ENCODE measurements around the gene FLRT2. TPM values are rescaled to one million over a fixed set of nuclear protein-coding genes. Genes with fewer than 3 reads are reported as not detected.

The FLRT2 gene
- total RNA-seq, 1 experiment from 2014 or later, result 13.2 TPM

GRCh38 chr14:85520581-85520980 lies 9.4 kb upstream of the FLRT2 start:
- POLR2A ChIA-PET, result no interaction called here
- no peaks in the 10 kb centered on the region for H3K9me3 Mint-ChIP-seq
- H3K27ac Mint-ChIP-seq, result no peak overlapping the region
- H3K4me1 Mint-ChIP-seq, result peaks cover 21% of the 10 kb centered on the region
- H3K27me3 Mint-ChIP-seq (ENCODE audit: low read depth), result no peaks in the 10 kb centered on the region
- no peaks in the 10 kb centered on the region for H3K36me3 Mint-ChIP-seq
- ATAC-seq, result no peak
- CTCF ChIA-PET, result no interaction called here
- no peak for DNase-seq (ENCODE audit: low spot score)
- no peak for TF ChIP-seq ESRRA (CRISPR knock-in tag; IDR thresholded peaks at IDR 0.05; ENCODE audit: borderline replicate concordance)
- TF ChIP-seq IRF1 (CRISPR knock-in tag; IDR thresholded peaks at IDR 0.05), result no peak
- TF ChIP-seq USF1 (CRISPR knock-in tag; IDR thresholded peaks at IDR 0.05), result no peak
- TF ChIP-seq E2F4 (CRISPR knock-in tag; IDR thresholded peaks at IDR 0.05; ENCODE audit: borderline replicate concordance, low read depth), result no peak
- H3K4me3 Mint-ChIP-seq, result no peak overlapping the region

GRCh38 chr14:85523624-85524023 lies 6.3 kb upstream of the FLRT2 start:
- no peak overlapping the region for H3K4me3 Mint-ChIP-seq
- TF ChIP-seq ZNF281 (CRISPR knock-in tag; IDR thresholded peaks at IDR 0.05), result no peak
- TF ChIP-seq IRF2 (CRISPR knock-in tag; IDR thresholded peaks at IDR 0.05; ENCODE audit: borderline replicate concordance, low read depth), result no peak
- H3K9me3 Mint-ChIP-seq, result no peaks in the 10 kb centered on the region
- DNase-seq (ENCODE audit: low spot score) (no peak), ATAC-seq (no peak)
- no peaks in the 10 kb centered on the region for H3K36me3 Mint-ChIP-seq
- CTCF ChIA-PET, result no interaction called here
- H3K27me3 Mint-ChIP-seq (ENCODE audit: low read depth), result peaks cover 14% of the 10 kb centered on the region
- POLR2A ChIA-PET, result no interaction called here
- no peak overlapping the region for H3K27ac Mint-ChIP-seq
- H3K4me1 Mint-ChIP-seq, result peaks cover 43% of the 10 kb centered on the region

- H3K36me3 Mint-ChIP-seq, result no peaks in the 10 kb centered on the region
- peaks cover 48% of the 10 kb centered on the region for H3K27me3 Mint-ChIP-seq (ENCODE audit: low read depth)
- H3K4me1 Mint-ChIP-seq, result peaks cover 47% of the 10 kb centered on the region
- no peaks in the 10 kb centered on the region for H3K9me3 Mint-ChIP-seq
- ChIA-PET CTCF (no interaction called here), POLR2A (no interaction called here)
- DNase-seq (ENCODE audit: low spot score), result no peak
- no peak overlapping the region for H3K27ac Mint-ChIP-seq
- no peak for ATAC-seq
- no peak overlapping the region for H3K4me3 Mint-ChIP-seq
- TF ChIP-seq ZNF317 (CRISPR knock-in tag; IDR thresholded peaks at IDR 0.05; ENCODE audit: borderline replicate concordance, low read depth), result no peak
- no peak for TF ChIP-seq AFF4 (CRISPR knock-in tag; IDR thresholded peaks at IDR 0.05; ENCODE audit: borderline replicate concordance)
- no peak for TF ChIP-seq MYBL2 (CRISPR knock-in tag; IDR thresholded peaks at IDR 0.05)
- TF ChIP-seq MAX (CRISPR knock-in tag; IDR thresholded peaks at IDR 0.05), result no peak
- no peak for TF ChIP-seq E2F1 (CRISPR knock-in tag; IDR thresholded peaks at IDR 0.05)
- no peak for TF ChIP-seq ZNF396 (CRISPR knock-in tag; IDR thresholded peaks at IDR 0.05; ENCODE audit: borderline replicate concordance)
- no peak for TF ChIP-seq STAT6 (CRISPR knock-in tag; conservative IDR thresholded peaks at IDR 0.05; ENCODE audit: low read depth)
- no peak for TF ChIP-seq TCF7 (CRISPR knock-in tag; IDR thresholded peaks at IDR 0.05; ENCODE audit: low read depth)
- TF ChIP-seq KAT7 (CRISPR knock-in tag; IDR thresholded peaks at IDR 0.05; ENCODE audit: borderline replicate concordance), result no peak
- TF ChIP-seq USF1 (CRISPR knock-in tag; IDR thresholded peaks at IDR 0.05), result no peak
Observed at GRCh38 chr14:85527006-85527405, 2.9 kb upstream of the FLRT2 start.
